ENCODE measurements around the gene WFIKKN2. TPM values are rescaled to one million over a fixed set of nuclear protein-coding genes. Genes with fewer than 3 reads are reported as not detected.

WFIKKN2 gene
- polyA plus RNA-seq, 1 experiment, result 0.07 TPM

GRCh38 chr17:50843150-50843905 is 7.9 kb downstream of the WFIKKN2 start:
- no peak overlapping the region for H3K27ac ChIP-seq (ENCODE audit: low read depth, low read length)
- no peak for TF ChIP-seq CTCF (IDR thresholded peaks at IDR 0.05; ENCODE audit: low read depth, low read length)
- H3K9me3 ChIP-seq (ENCODE audit: control insufficient read depth, insufficient read depth, low read length), result no peaks in the 10 kb centered on the region
- no peak for DNase-seq (ENCODE audit: low read depth, low spot score)
- no peaks in the 10 kb centered on the region for H3K27me3 ChIP-seq (ENCODE audit: control insufficient read depth, insufficient read depth, low read length)
- ChIA-PET POLR2A (interaction anchor here (0.7 kb wide), 1 partner anchor 8 kb away, joined by 3 read pairs; the partner anchor contains the start of gene WFIKKN2), CTCF (interaction anchor here (1.1 to 6.5 kb wide), 6 partner anchors 9 to 106 kb away, joined by 3 to 192 read pairs (median 4); no protein-coding TSS in a partner anchor)
- H3K4me3 ChIP-seq (ENCODE audit: low read depth, low read length), result no peak overlapping the region

DNA sequence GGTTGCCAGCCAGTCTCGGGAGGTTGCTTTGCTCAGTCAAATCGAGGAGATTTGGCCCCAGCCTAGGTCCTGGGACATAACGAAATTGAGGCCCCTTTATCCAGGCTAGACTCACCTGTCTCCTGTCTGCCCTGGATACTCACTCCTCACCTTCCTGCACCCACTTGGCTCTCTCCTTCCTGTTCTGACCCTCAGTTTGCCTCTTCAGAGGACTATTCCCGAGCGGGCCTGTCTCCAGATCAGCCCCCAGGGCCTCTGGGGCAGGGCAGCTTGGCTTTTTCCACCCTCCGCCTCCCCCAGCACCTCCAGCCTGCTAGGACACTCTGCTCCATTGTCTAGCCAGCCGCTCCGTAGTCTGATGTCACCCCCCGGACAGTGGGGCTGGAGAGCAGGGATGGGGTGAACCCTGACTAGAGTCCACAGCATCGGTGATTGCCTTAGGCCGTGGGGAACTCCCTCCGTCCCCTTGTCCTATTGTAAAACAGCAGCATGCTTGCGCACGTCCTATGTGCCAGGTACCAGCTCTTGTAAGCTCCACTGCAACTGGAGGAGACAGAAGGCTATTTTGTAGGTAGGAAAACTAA is 8.8 kb downstream of the WFIKKN2 start:
- no peak overlapping the region for H3K4me3 ChIP-seq (ENCODE audit: low read depth, low read length)
- H3K27ac ChIP-seq (ENCODE audit: low read depth, low read length), result no peak overlapping the region
- CTCF ChIA-PET, result interaction anchor here (1.1 to 6.5 kb wide), 6 partner anchors 9 to 300 kb away, joined by 3 to 192 read pairs (median 4); no protein-coding TSS in a partner anchor
- H3K9me3 ChIP-seq (ENCODE audit: control insufficient read depth, insufficient read depth, low read length), result no peaks in the 10 kb centered on the region
- no peaks in the 10 kb centered on the region for H3K27me3 ChIP-seq (ENCODE audit: control insufficient read depth, insufficient read depth, low read length)
- TF ChIP-seq CTCF (IDR thresholded peaks at IDR 0.05; ENCODE audit: low read depth, low read length), result no peak
- POLR2A ChIA-PET, result interaction anchor here (0.7 to 1.1 kb wide), 2 partner anchors 9 to 22 kb away, joined by 3 to 9 read pairs; partner anchors contain the start of genes TOB1 and WFIKKN2
- DNase-seq (ENCODE audit: low read depth, low spot score), result no peak

DNA sequence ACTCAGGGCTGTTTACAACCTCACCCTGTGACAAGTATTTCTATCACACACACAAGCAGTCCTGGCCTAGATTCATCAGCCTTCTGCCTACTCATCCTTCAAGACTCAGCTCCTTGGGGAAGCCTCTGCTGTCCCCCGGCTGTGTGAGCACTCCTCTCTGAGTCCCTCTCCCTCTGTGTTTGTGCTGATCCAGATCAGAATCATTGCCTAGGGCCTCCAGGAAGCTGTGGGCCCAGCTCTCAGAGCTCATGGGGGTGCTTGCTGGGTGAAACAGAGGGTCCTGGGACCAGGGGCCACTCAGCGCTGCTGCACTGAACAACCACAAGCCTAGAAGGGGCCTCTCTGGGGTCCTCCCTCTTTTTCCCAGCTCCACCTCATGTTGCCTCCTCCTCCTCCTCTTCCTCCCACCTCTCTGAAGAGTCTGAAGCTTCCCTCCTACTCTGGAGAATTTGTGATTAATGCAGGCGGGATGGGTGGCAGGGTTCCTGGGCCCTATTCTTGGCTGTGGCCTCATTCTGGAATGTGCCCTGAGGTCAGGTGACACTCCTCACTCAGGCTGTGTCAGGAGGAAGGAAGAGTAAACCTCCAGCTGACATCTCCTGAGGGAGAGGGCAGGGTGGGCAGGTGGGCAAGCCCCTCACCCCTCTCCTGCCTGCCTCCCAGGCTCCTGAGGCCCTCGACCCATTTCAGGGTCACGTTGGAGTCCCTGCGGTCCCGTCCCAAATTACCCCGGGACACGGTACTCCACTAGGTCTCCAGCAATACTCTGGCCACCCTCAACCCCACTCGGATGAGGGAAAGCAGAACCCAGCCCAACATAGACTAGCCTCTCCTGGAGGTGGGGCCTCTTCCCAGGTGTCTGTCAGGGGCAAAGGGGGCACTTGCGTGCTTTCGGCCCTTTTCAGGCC is 10.1 kb downstream of the WFIKKN2 start:
- no peak overlapping the region for H3K4me3 ChIP-seq (ENCODE audit: low read depth, low read length)
- ChIA-PET POLR2A (interaction anchor here (1.1 kb wide), 1 partner anchor 21 kb away, joined by 9 read pairs; the partner anchor contains the start of gene TOB1), CTCF (interaction anchor here (1.0 to 6.5 kb wide), 4 partner anchors 8 to 155 kb away, joined by 3 to 192 read pairs (median 6); no protein-coding TSS in a partner anchor)
- no peak overlapping the region for H3K27ac ChIP-seq (ENCODE audit: low read depth, low read length)
- no peaks in the 10 kb centered on the region for H3K9me3 ChIP-seq (ENCODE audit: control insufficient read depth, insufficient read depth, low read length)
- DNase-seq (ENCODE audit: low read depth, low spot score), result no peak
- H3K27me3 ChIP-seq (ENCODE audit: control insufficient read depth, insufficient read depth, low read length), result no peaks in the 10 kb centered on the region
- no peak for TF ChIP-seq CTCF (IDR thresholded peaks at IDR 0.05; ENCODE audit: low read depth, low read length)

GRCh38 chr17:50847566-50847965 is 12.2 kb downstream of the WFIKKN2 start:
- Histone ChIP-seq H3K27ac (ENCODE audit: low read depth, low read length) (no peak overlapping the region), H3K27me3 (ENCODE audit: control insufficient read depth, insufficient read depth, low read length) (no peaks in the 10 kb centered on the region), H3K9me3 (ENCODE audit: control insufficient read depth, insufficient read depth, low read length) (no peaks in the 10 kb centered on the region), H3K4me3 (ENCODE audit: low read depth, low read length) (no peak overlapping the region)
- DNase-seq (ENCODE audit: low read depth, low spot score), result no peak
- POLR2A ChIA-PET, result interaction anchor here (7.7 kb wide), 1 partner anchor 18 kb away, joined by 79 read pairs; the partner anchor contains the start of gene TOB1
- no peak for TF ChIP-seq CTCF (IDR thresholded peaks at IDR 0.05; ENCODE audit: low read depth, low read length)
- CTCF ChIA-PET, result interaction anchor here (0.6 to 1.7 kb wide), 5 partner anchors 16 to 238 kb away, joined by 3 to 7 read pairs (median 4); no protein-coding TSS in a partner anchor
